HG02588 (cell line): ENCODE measurements around the gene ADGRG6.

ENCODE experiments used
- ATAC-seq: cut with Tn5 transposase; IDR thresholded peaks from one replicate; pipeline ENCODE4 v1.9.1; 2021; ENCODE audit warnings: mild to moderate bottlenecking, moderate library complexity; ENCODE audit not compliant: unreplicated experiment

ADGRG6 gene

DNA sequence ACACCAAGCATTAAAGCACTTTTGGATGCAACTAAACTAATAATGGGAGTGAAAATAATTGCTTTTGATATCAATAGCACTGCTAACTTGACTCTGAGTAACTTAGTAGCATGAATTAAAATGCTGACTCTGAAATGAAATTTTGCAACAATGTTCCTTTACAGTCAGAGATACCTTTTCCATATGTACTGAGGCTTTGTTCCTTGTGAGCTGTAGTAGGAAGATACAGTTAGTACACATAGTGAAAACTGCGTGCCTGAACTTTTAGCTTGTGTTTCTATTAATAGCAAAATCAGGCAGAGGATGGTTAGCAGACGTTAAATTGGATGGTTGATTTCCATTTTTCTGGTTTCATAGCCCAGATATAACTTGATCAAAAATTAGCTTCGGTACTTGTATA, 18.6 kb downstream of the ADGRG6 start:
- no peak for ATAC-seq

- ATAC-seq = no peak
These were observed 19.6 kb downstream of the ADGRG6 start for GRCh38 chr6:142321451-142321850.

- no peak for ATAC-seq
These were observed 20.3 kb downstream of the ADGRG6 start for GRCh38 chr6:142322066-142322465.

DNA sequence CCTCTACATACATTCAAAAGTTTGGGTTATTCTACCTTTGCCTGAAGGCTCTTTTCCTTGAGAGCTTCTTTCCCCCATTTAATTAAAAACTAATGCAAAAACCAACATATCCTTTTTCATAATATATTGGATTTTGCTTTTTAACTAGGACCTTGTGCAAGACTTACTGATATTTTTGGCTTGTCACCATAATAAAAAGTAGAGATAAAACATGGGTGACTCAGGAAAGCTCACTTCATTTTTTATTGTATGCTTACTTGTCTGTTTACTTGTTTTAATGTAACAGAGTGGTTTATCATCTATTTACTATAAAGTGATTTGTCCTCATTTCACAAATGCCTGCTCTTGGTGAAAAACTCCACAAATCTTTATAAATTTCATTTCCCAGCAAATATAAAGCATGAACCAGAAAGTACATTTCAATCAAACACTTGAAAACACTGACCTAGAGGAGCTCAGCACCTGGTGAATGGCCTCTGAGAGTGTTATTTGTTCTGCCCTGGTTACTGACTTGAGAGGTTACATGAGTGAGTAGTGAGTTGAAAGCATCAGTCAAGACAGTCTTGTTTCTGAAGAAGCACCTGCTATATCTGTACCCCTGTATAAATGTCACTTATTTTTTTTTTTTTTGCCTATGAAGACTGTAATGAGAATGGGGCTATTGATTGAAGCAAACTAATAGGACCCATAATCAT, 20.8 kb downstream of the ADGRG6 start:
- ATAC-seq = no peak

- ATAC-seq = no peak
These were observed 21.6 kb downstream of the ADGRG6 start for GRCh38 chr6:142323377-142323776.

GRCh38 chr6:142324111-142324510, 22.3 kb downstream of the ADGRG6 start:
- ATAC-seq = no peak

DNA sequence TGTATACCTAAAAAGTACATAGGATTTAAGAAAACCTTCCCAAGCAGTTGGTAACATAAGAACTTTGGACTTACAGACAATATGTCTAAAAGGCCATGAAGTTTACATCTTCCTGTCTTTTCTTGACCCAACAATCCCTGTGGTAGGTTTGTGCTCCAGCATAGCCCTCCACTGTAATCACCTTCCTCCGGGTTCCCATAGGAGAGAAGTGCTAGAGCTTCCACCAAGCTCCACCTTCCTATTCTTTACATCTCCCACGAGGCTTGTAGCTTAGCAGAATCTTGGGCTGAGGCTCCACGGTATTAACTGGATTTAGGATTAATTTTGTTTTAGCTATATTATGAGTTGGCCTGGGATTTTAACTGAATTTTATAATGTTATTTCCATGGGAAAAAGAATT, 23.3 kb downstream of the ADGRG6 start:
- no peak for ATAC-seq

DNA sequence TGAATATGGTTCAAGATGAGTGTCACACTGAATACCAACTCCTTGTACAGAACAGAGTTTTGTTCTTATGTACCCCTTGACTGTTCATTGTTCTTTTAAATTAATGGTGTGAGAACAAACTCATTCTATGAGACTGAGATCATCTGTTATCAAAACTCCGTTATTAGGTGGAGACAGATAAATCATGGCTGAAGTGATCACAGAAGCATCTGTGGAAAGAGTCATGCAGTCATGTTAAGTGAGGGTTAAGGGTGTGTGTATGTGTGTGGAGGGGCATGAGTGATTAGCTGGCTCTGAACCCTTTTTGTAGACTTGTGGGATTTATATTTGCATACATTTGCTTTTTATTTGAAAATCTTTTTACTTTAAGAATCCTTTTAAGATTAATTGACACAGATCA, 24.7 kb downstream of the ADGRG6 start:
- ATAC-seq = no peak

GRCh38 chr6:142328070-142328469, 26.3 kb downstream of the ADGRG6 start:
- no peak for ATAC-seq

- no peak for ATAC-seq
These were observed 27.8 kb downstream of the ADGRG6 start for GRCh38 chr6:142329486-142330113.

GRCh38 chr6:142331075-142331551, 29.3 kb downstream of the ADGRG6 start:
- ATAC-seq = no peak

- no peak for ATAC-seq
These were observed 29.8 kb downstream of the ADGRG6 start for GRCh38 chr6:142331601-142332000.

DNA sequence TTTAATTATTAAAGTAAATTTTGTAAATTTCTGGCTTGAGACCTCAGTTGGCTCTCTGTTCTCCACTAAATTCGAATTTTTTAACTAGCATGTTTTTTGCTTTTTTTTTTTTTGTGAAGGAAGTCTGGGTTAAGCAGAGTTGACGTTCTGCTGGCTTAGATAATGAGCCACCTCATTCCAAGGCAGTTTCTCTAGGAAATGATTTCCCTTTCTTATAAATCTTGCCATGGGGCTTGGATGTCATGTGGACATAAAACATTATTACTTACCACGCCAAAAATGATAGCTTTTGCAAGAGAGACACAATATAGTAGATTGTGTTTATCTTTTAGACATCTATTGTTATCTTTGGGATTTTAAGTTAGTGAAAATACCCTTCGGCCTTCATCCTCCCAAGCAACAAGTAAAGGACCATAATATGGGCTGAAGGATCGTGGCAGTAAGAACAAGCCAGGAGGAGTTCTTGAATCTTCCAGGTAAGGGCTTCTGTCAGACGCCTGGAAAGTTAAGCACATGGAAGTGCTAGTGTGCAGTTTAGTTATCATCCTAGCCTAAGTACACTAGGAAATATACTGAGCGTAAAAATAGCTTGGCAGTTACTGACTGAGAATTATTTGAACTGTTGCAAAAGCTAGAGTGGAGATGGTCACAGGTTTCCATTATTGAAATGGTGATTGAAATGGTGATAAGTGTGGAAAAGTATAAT, 30.7 kb downstream of the ADGRG6 start:
- ATAC-seq = no peak

GRCh38 chr6:142333431-142333830, 31.6 kb downstream of the ADGRG6 start:
- no peak for ATAC-seq

GRCh38 chr6:142334294-142334693, 32.5 kb downstream of the ADGRG6 start:
- no peak for ATAC-seq

DNA sequence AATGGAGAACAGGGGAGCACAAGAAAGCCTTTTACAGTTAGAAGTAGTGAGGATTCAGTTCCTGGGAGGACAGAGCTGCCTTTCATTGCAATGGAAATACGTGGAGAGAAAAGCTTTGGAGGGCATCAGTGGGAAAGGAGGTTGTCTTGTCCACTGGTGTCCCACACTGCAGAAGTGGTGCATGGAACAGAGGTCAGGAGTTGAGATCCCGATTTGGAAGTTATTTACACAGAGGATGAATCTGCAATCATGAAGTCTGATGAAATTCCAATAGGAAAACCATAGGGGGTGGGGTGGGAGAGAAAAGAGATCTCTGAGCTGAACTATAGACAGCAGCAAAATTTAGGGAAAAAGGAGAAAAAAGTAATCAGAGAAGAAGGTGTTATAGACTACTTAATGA, 33.6 kb downstream of the ADGRG6 start:
- no peak for ATAC-seq

DNA sequence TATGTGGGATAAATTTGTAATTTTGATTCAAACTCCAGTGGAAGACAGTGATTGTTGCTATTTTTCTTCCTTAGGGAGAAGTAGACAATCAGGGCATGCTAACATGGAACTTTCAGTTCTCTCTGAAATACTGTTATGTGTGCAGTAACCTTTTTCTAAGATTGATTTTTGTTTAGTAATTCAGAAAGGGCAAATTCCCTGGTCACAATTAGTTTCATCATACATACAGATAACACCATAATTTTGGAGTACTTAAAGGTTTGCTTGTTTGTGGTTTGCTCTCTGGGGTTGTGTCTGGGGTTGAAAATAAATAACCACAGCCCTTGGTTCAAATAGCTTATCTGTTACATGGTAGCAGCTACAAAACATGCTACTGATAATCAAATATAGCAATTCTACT, 34.4 kb downstream of the ADGRG6 start:
- no peak for ATAC-seq

GRCh38 chr6:142336787-142337186, 35.0 kb downstream of the ADGRG6 start:
- ATAC-seq = no peak

DNA sequence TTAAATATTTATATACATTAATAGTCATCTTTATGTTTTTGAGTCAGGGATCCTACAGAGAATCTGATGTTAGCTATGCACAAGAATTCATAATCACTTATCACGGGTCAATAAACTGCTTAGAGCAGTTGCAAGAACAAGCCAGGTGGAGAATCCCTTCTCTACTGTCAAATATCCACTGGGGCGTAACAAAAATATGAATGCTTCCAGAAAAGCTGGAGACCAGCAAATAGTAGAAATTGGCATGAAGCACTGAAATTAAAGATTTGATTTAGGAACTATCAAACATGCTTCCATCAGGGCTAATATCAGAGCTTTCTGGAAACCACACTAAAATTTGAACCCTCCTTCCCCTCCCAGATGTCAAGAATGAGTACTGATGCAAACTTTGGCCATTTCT, 37.3 kb downstream of the ADGRG6 start:
- ATAC-seq = no peak

GRCh38 chr6:142339968-142340658, 38.3 kb downstream of the ADGRG6 start:
- ATAC-seq = no peak

- ATAC-seq = no peak
These were observed 40.1 kb downstream of the ADGRG6 start for GRCh38 chr6:142341855-142342330.
